ENCODE results near the gene DNAJB2.

The DNAJB2 gene

GRCh38 chr2:219285894-219286425 is 6.8 kb downstream of the DNAJB2 start:
- no peak for TF ChIP-seq GATA2 (IDR thresholded peaks at IDR 0.05; ENCODE audit: low read depth, low read length)
- TF ChIP-seq GATA3 (IDR thresholded peaks at IDR 0.05; ENCODE audit: low read depth, low read length), result no peak

- no peak for TF ChIP-seq GATA2 (IDR thresholded peaks at IDR 0.05; ENCODE audit: low read depth, low read length)
These were observed 7.4 kb downstream of the DNAJB2 start for GRCh38 chr2:219286436-219287115.

GRCh38 chr2:219287580-219288265 is 8.6 kb downstream of the DNAJB2 start:
- TF ChIP-seq GATA3 (IDR thresholded peaks at IDR 0.05; ENCODE audit: low read depth, low read length) (no peak), GATA2 (IDR thresholded peaks at IDR 0.05; ENCODE audit: low read depth, low read length) (no peak)

GRCh38 chr2:219289195-219289536 is 10.0 kb downstream of the DNAJB2 start:
- TF ChIP-seq GATA2 (IDR thresholded peaks at IDR 0.05; ENCODE audit: low read depth, low read length) (no peak), GATA3 (IDR thresholded peaks at IDR 0.05; ENCODE audit: low read depth, low read length) (no peak)

- TF ChIP-seq GATA2 (IDR thresholded peaks at IDR 0.05; ENCODE audit: low read depth, low read length), result no peak
- TF ChIP-seq GATA3 (IDR thresholded peaks at IDR 0.05; ENCODE audit: low read depth, low read length), result no peak
These were observed 10.6 kb downstream of the DNAJB2 start for GRCh38 chr2:219289537-219290361.

DNA sequence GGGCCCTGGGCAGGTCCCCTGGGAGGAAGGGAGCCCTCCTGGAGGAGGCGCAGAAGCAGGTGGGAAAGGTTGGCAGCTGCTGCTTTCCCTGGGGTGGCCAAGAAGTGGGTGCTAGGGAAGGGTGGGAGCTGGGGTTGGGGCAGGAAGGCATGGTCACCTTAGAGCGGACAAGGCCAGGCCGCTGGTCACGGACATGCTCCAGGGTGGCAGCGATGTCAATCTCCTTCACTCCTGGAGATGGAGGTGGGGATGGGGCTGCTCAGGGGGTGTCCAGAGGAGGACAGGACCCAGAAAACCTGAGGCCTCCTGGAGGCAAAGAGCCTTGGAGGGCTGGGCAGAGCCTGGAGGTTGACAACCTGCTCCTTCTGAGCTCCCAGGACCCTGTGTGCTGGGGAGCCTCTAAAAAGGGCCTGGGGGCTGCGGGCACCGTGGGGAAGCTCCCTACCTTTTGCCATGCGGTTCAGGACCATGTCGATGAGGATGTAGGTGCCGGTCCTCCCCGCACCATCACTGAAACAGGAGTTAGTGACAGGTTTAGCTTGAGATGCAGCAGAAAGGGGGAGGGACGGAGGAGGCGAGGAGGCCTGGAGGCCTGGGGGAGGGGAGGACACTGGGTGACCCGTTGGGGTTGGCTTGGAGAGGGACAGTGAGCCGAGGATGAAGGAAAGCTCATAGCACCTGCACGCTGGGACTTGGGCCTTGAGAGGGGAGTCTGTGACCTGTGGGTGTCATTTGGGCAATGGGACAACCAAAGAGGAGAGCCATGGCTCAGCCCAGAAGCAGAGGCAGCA is 11.4 kb downstream of the DNAJB2 start:
- TF ChIP-seq GATA3 (IDR thresholded peaks at IDR 0.05; ENCODE audit: low read depth, low read length) (no peak), GATA2 (IDR thresholded peaks at IDR 0.05; ENCODE audit: low read depth, low read length) (no peak)

DNA sequence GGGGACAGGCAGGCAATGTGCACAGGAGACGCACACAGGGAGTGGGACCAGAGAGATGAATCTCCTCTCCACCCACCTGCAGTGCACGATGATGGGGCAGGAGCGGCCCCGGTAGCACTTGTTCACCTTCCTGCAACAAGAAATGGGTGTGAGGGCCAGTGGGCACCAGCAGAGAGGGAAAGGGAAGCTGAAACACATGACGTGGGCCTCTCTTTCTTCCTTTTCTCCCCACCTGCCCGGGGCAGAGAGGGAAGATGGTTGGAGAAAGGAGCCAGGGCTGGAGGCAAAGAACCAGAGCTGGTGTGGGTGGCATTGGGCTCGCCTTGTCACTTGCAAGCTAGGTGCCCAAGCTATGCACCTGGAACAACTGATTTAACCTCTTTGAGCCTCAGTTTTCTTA is 12.2 kb downstream of the DNAJB2 start:
- no peak for TF ChIP-seq GATA3 (IDR thresholded peaks at IDR 0.05; ENCODE audit: low read depth, low read length)

DNA sequence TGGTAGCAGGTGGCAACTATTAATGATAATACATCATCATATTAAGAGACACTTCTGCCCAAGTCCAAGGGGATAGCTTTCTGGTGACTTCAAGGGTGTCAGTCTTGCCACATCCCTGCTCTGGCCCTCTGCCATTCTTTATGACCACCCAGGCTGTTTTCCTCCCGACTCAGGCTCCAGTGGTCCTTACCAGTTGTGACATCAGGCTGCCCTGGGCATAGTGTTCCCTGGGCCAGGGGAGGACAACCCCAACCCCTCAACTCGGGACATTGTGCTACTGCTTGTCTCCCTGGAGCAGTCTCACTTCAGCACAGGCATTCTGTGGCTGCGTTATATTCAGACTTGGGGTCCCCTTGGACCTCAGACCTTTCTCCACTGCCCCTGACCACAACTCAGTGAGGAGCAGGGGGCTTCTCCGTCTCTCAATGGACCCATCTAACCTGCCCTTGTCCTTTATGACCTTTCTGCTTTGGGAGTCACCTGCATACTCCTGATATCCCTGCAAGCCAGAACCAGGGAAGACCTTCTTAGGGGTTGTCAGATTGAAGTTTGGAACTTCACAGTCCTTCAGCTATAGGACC is 12.8 kb downstream of the DNAJB2 start:
- no peak for TF ChIP-seq GATA3 (IDR thresholded peaks at IDR 0.05; ENCODE audit: low read depth, low read length)
- TF ChIP-seq GATA2 (IDR thresholded peaks at IDR 0.05; ENCODE audit: low read depth, low read length), result no peak

- TF ChIP-seq GATA2 (IDR thresholded peaks at IDR 0.05; ENCODE audit: low read depth, low read length) (no peak), GATA3 (IDR thresholded peaks at IDR 0.05; ENCODE audit: low read depth, low read length) (no peak)
These were observed 13.4 kb downstream of the DNAJB2 start for GRCh38 chr2:219292616-219293015.

- TF ChIP-seq GATA2 (IDR thresholded peaks at IDR 0.05; ENCODE audit: low read depth, low read length) (no peak), GATA3 (IDR thresholded peaks at IDR 0.05; ENCODE audit: low read depth, low read length) (no peak)
These were observed 14.6 kb downstream of the DNAJB2 start for GRCh38 chr2:219293736-219294231.

DNA sequence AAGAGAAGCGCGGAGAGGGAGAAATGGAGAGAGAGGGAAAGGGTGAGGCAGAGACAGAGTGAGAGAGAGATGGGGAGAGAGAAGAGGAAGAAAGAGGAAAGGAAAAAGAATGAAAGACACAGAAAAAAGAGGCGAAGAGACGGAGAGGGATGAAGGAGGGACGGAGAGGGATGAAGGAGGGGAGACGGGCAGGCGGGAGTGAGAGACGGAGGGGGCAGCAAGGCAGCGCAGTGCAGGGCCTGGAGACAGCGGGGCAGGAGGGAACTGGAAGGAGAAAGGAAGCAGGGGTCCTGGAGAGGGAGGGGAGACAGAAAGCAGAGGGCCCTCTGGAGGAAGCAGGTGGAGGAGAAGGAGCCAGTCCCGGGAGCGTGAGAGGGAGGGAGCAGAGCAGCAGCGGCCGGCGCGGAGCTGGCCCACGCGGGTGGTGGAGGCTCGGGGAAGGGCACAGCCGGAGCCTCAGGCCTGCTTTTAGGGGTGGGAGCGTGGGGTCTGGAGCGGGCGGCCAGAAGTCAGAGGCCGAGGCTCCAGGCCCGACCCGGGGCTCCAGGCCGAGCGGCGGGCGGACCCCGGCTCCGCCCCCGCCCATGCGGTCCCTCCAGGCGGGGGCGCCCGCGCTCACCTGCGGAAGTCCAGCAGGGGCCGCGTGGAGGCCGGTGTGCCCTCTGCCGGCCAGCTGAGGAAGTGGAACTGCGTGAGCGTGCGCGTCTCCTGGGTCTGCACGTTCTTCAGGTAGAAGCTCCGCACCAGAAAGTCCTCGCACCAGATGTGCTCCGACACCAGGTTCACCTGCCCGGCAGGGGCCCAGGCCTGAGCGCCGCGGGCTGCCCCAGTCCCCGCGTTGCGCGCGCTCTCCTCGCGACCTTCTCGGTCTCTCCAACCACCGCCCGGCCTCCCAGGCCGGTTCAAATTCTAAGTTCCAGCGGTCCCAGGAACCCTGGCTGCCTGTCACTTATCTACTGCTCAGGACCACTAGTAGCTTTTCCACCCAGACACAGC is 15.5 kb downstream of the DNAJB2 start:
- TF ChIP-seq GATA2 (IDR thresholded peaks at IDR 0.05; ENCODE audit: low read depth, low read length) (no peak), GATA3 (IDR thresholded peaks at IDR 0.05; ENCODE audit: low read depth, low read length) (no peak)

DNA sequence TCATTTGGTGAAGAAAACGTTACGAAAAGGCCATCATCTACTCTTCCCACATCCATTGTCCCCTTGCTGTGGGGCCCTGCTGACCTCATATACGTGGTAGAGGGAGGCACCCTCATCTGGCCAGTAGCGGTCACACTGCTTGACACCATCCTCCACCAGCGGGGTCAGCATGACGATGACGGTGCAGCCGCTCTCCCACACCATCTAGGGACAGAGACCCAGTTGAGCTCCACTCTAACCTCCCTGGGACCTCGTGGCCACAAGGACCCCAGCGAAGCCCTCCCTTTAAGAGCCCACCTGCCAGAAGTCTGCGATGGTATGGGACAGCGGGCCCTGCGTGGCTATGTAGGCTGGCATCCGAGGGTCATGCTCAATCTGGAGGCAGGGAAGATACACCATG is 17.0 kb downstream of the DNAJB2 start:
- no peak for TF ChIP-seq GATA2 (IDR thresholded peaks at IDR 0.05; ENCODE audit: low read depth, low read length)
- no peak for TF ChIP-seq GATA3 (IDR thresholded peaks at IDR 0.05; ENCODE audit: low read depth, low read length)

Measured in SH-SY5Y (cell line).